GDM1 (cell line): ENCODE results near the gene CSNK2A1.
"Not testable (repeated sequence)": the region's sequence is repeated elsewhere in the genome, so short reads cannot be mapped to it uniquely, and the experiment has no call there.

ENCODE experiments used
- DNase-seq: peaks from one replicate; lab custom pipeline; 2025; lab: John Stamatoyannopoulos, UW

Gene CSNK2A1

DNA sequence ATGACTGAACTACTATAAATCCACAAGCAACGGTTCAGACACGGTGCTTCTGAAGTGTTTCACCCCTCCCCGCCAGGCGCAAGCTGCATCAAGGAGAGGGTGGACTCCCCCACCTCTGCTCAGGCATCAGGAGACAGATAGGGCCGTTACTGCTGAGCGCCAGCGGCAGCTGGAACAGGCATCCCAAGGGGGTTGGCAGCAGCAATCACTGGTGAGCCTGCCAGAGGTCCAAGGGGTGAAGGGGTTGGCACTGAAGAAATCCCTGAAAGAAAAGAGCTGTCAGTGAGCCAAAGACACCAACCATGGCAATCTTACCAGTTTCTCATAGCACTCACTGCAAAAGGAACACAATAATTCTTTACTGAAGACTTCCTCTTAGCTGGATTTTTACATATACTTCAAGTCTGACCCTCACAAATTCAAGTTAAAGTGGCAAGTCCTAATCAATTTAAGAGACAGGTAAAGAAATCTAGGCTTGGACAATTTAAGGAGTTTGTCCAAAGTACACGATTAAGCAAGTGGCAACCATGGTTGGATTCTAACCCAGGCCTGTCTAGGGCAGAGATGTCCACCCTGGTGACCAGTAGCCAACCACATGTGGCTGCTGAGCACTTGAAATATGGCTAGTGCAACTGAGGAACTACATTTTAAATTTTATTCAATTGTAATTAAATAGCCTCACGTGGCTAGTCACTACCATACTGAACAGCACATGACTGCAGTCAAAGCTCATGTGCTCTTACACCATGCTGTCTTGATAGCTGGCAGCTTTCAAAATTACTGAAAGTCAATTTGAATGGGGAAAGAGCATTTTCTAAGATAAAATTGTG lies 59.6 kb downstream of the CSNK2A1 start:
- no peak for DNase-seq

GRCh38 chr20:481167-481566 lies 62.4 kb downstream of the CSNK2A1 start:
- no peak for DNase-seq

GRCh38 chr20:480044-480443 lies 63.5 kb downstream of the CSNK2A1 start:
- DNase-seq = no peak

GRCh38 chr20:479487-479886 lies 64.1 kb downstream of the CSNK2A1 start:
- no peak for DNase-seq

- peak; percentile 2 for DNase-seq
Measured at GRCh38 chr20:478949-479429, 64.6 kb downstream of the CSNK2A1 start.

DNA sequence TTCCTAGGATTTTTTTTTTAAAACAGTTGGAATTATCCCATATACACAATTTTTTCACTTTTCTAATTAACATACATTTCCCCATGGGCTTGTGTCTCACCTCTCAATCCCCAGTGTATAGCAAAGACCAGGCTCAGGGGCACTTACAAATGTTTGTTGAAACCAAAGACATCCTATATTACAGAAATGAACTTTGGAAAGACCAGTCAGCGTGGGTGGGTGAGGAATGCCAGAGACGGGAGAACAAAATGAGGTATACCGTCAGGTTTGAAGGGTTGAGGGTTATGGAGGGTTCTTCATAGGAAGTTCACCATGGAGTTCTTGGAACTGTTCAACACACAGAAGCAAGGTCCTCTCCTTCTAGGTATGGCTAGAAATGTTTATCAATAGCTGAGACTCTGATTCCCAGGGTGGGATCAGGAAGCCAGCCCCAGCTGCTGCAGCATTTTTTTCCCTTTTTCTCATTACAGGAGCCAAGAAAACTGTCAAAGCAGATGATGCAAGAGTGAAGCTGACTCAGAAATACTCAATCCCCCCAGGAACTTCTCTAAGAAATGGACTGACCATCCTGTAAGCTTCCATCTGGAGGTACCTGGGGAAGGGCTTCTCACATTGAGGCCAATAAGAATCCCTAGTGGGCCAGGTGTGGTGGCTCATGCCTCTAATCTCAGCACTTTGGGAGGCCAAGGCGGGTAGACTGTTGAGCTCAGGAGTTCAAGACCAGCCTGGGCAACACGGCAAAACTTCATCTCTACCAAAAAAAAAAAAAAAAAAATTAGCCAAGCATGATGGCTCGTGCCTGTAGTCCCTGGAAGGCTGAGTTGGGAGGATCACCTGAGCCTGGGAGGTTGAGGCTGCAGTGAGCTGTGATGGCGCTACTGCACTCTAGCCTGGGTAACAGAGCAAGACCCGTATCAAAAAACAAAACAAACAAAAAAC lies 65.3 kb downstream of the CSNK2A1 start:
- no peak for DNase-seq

DNA sequence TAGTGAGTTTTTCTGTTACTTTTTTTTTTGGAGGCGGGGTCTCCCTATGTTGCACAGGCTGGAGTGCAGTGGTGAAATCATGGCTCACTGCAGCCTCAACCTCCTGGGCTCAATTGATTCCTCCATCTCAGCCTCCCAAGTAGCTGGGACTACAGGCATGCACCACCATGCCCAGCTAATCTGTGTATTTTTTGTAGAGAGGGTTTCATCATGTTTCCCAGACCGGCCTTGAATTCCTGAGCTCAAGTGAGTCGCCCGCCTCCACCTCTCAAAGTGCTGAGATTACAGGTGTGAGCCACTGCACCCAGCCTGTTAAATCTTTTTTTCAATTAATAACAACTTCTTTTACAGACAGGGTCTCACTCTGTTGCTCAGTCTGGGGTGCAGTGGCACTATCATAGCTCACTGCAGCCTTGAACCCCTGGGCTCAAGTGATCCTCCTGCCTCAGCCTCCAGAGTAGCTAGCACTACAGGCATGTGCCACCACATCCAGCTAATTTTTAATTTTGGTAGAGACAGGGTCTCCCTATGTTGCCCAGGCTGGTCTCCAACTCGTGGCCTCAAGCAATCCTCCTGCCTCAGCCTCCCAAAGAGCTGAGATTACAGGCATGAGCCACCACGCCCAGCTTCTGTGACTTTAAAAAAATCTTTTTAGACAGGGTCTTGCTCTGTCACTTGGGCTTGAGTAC lies 66.9 kb downstream of the CSNK2A1 start:
- not testable (repeated sequence) for DNase-seq

GRCh38 chr20:475463-476357 lies 67.9 kb downstream of the CSNK2A1 start:
- DNase-seq = no peak

DNA sequence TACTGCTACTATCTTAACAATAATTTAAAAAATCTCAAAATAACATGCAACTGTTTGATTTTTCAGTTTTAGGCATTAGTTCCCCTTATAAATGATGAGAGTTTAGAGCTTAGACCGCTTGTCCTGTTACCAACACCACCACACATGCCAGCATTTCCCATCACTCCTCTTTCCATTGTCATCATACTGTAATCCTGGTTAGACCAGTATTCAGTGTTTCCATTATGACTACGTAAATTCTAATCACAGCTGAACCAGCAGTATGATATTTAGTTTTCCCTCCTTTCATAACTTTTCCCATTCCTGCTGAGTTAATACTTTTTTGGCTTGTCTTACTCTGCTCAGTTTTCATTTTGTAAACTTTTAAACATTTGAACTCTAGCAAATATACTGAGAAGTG lies 69.0 kb downstream of the CSNK2A1 start:
- no peak for DNase-seq

- no peak for DNase-seq
Measured at GRCh38 chr20:472889-473292, 70.7 kb downstream of the CSNK2A1 start.

DNA sequence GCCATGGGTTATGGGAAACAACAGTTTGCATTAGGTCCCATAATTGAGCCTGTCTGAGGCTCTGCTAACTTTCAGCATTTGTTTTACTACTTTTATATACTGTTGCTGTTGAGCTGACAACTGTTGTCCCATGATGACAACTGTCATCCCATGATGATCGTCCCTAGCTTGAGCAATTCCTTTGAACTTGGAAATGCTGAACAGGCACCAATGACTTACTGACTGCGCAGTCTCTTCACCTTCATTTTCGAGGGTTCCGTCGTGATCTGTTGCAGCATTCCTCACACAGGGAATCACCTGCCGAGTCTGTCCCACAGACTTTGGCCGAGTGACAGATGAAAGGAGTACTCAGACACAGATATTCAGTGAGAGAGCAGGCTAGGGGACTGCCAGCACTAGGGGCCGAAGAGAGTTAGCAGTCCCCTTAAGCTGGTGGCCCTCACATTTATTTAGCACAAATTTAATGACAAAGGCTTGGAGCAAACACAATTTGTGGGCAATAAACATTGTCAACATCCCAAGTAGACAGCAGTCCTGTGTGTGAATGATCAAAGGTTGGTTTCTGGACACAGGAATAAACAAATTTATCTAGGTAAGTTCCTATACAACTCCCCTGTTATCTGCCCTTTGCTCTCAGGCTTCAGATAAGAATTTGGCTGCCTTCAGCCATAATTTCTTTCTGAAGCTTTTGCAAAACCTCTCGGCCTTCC lies 71.3 kb downstream of the CSNK2A1 start:
- no peak for DNase-seq

DNA sequence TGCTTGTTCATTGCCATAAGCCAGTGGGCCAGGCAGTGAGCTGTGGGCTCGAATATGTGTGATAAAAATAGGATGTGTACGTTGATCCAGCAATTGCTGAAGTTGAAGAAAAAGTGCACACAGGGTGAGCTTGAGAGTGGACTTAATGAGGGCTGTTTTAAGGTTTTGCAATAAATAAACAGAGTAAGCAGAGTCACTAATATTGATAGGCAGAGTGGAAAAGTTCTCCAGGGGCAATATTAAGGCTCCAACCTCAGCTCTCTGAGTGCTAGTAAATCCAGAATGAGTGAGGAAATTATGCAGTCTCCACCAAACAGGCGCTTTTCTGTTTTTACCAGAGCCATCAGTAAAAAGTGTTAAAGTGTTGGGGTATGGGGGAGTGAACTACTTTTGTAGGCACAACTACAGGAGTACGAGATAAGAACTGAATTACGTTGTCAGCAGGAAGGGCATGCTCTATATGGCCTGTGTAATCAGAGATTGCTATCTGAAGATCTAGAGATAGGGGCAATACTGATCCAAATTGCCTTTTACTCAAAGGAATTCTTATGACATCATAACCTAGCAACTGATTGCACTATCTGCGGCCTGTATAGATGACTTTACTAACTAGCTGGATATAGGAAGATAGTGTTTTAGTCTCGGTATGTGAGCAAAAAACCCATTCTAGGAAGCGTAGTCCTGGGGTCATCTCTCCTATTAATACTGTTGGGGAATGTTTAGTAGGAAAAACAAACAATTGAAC lies 73.7 kb downstream of the CSNK2A1 start:
- DNase-seq = no peak

GRCh38 chr20:467755-468154 lies 75.8 kb downstream of the CSNK2A1 start:
- no peak for DNase-seq

- DNase-seq = peak; percentile 87
Measured at GRCh38 chr20:462199-462991, 81.2 kb downstream of the CSNK2A1 start, which contains the start of gene TBC1D20. TBC1D20 (minus strand) TSS chr20:462533; CDS start chr20:462405, 128 bp downstream.

- peak; percentile 45 for DNase-seq
Measured at GRCh38 chr20:461254-462198, 82.1 kb downstream of the CSNK2A1 start.

DNA sequence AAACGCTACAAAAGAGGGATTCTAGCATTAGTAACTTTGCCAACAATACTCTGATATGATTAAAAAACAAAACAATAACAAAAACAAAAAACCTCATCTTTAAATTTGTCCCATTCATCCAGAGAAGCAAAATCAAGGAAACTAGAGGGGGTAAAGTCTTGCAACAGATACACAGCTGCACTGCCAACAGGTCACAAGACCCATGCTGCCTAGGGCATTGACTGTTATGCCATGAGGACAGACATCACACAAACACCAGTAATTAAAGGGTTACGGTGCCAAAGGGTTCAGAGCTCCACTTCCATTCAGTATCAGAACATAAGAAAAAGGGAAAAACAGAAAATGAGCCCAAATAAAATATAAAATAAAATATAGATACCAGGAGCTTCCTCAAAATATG lies 82.9 kb downstream of the CSNK2A1 start:
- DNase-seq = no peak

- DNase-seq = no peak
Measured at GRCh38 chr20:460180-460579, 83.4 kb downstream of the CSNK2A1 start.

- DNase-seq = no peak
Measured at GRCh38 chr20:458776-459175, 84.8 kb downstream of the CSNK2A1 start.
